CD4-positive, alpha-beta T cell treated with Interleukin-17A for 4 hours (primary cell): ENCODE results near the gene SYTL2.

Source experiments
- DNase-seq: peaks from one replicate; pipeline ENCODE4 v3.0.0-alpha.2; 2020; ENCODE audit warnings: mixed read lengths

The SYTL2 gene

GRCh38 chr11:85759915-85760314, 51.0 kb downstream of the SYTL2 start:
- no peak for DNase-seq

- DNase-seq: no peak
These were observed 52.4 kb downstream of the SYTL2 start for GRCh38 chr11:85758480-85759039.

- DNase-seq: no peak
These were observed 52.9 kb downstream of the SYTL2 start for GRCh38 chr11:85758026-85758425.

- peak; percentile 57 for DNase-seq
These were observed 54.3 kb downstream of the SYTL2 start for GRCh38 chr11:85756401-85757200.

GRCh38 chr11:85755701-85756100, 55.2 kb downstream of the SYTL2 start:
- peak; percentile 20 for DNase-seq

- peak; percentile 43 for DNase-seq
These were observed 55.7 kb downstream of the SYTL2 start for GRCh38 chr11:85755285-85755684.

- peak; percentile 88 for DNase-seq
These were observed 57.9 kb downstream of the SYTL2 start for GRCh38 chr11:85752890-85753581.

- DNase-seq: peak; percentile 57
These were observed 58.6 kb downstream of the SYTL2 start for GRCh38 chr11:85752201-85752889.

GRCh38 chr11:85751724-85752123, 59.2 kb downstream of the SYTL2 start:
- no peak for DNase-seq

GRCh38 chr11:85750646-85751045, 60.3 kb downstream of the SYTL2 start:
- peak; percentile 25 for DNase-seq

- peak; percentile 30 for DNase-seq
These were observed 61.1 kb downstream of the SYTL2 start for GRCh38 chr11:85749884-85750283.

GRCh38 chr11:85749287-85749834, 61.6 kb downstream of the SYTL2 start:
- DNase-seq: no peak

- DNase-seq: no peak
These were observed 62.5 kb downstream of the SYTL2 start for GRCh38 chr11:85748455-85748891.

- DNase-seq: no peak
These were observed 64.3 kb downstream of the SYTL2 start for GRCh38 chr11:85746670-85747069.

- peak; percentile 27 for DNase-seq
These were observed 65.3 kb downstream of the SYTL2 start for GRCh38 chr11:85745626-85746025.

- DNase-seq: no peak
These were observed 68.1 kb downstream of the SYTL2 start for GRCh38 chr11:85742873-85743275.

GRCh38 chr11:85742348-85742747, 68.6 kb downstream of the SYTL2 start:
- DNase-seq: no peak

- no peak for DNase-seq
These were observed 70.2 kb downstream of the SYTL2 start for GRCh38 chr11:85740481-85741400.

GRCh38 chr11:85737738-85738137, 73.2 kb downstream of the SYTL2 start:
- DNase-seq: peak; percentile 18

- DNase-seq: no peak
These were observed 75.0 kb downstream of the SYTL2 start for GRCh38 chr11:85735876-85736460.

GRCh38 chr11:85732965-85733364, 78.0 kb downstream of the SYTL2 start:
- no peak for DNase-seq
